Endothelial cell of umbilical vein (primary cell): ENCODE results near the gene PTGER4.

Experiments used
- EZH2 ChIP-seq: IDR thresholded peaks from 2 replicates; pipeline ENCODE4 v1.6.1; 2012; ENCODE audit warnings: borderline replicate concordance, low read depth, mild to moderate bottlenecking, moderate library complexity, low read length, inconsistent platforms; ENCODE audit not compliant: severe bottlenecking
- GATA2 ChIP-seq: IDR thresholded peaks from 2 replicates; pipeline ENCODE4 v1.7.0; 2011; ENCODE audit warnings: low read depth, mild to moderate bottlenecking, moderate library complexity, mixed read lengths, low read length; ENCODE audit not compliant: insufficient read length, insufficient read depth
- JUN ChIP-seq: IDR thresholded peaks from 2 replicates; pipeline ENCODE4 v1.6.1; 2011; ENCODE audit warnings: borderline replicate concordance, low read depth; ENCODE audit not compliant: insufficient read length, insufficient read depth
- POLR2A ChIP-seq: IDR thresholded peaks from 2 replicates; pipeline ENCODE4 v1.6.1; 2012; ENCODE audit warnings: low read depth, mild to moderate bottlenecking, control low read depth, low read length
- POLR2AphosphoS5 ChIP-seq: IDR thresholded peaks from 2 replicates; pipeline ENCODE4 v1.6.1; 2012; ENCODE audit warnings: low read depth, mild to moderate bottlenecking, control low read depth, low read length, moderate library complexity; ENCODE audit not compliant: insufficient read depth
- TF ChIP-seq, protein P1 (sequence below), 2 donors: IDR thresholded peaks; 1 replicate in 1 of 2; 2 replicates in 1 of 2; pipeline ENCODE4 v1.5.1; 2011; ENCODE audit warnings: low read length in 2 of 2, mild to moderate bottlenecking in 2 of 2, moderate library complexity in 2 of 2, control low read depth in 1 of 2, inconsistent platforms in 1 of 2, low read depth in 1 of 2; ENCODE audit not compliant: insufficient read depth in 1 of 2; ENCODE audit errors: extremely low read depth in 1 of 2
- TF ChIP-seq, protein P2 (sequence below): IDR thresholded peaks from 2 replicates; pipeline ENCODE4 v1.6.1; 2011; ENCODE audit not compliant: insufficient read depth, insufficient read length

DNA sequence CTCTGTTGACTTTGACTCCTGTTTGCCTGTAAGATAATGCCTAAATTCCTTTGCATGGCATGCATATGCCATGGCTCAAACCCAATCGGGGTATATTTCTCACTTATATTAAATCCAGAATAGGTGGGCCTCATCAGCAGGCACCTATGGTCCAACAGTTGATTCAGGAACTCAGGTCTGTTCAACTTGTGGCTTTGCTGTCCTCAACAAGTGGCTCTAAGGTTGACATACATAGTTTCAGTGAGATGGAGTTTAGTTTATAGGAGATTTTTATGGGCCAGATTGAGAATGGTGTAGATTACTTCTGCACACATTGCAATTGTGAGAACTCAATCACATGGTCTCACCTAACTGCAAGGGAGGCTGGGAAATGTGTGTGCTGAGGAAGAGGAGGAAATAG lies 31.6 kb upstream of the PTGER4 start:
- TF ChIP-seq, protein P1, sequence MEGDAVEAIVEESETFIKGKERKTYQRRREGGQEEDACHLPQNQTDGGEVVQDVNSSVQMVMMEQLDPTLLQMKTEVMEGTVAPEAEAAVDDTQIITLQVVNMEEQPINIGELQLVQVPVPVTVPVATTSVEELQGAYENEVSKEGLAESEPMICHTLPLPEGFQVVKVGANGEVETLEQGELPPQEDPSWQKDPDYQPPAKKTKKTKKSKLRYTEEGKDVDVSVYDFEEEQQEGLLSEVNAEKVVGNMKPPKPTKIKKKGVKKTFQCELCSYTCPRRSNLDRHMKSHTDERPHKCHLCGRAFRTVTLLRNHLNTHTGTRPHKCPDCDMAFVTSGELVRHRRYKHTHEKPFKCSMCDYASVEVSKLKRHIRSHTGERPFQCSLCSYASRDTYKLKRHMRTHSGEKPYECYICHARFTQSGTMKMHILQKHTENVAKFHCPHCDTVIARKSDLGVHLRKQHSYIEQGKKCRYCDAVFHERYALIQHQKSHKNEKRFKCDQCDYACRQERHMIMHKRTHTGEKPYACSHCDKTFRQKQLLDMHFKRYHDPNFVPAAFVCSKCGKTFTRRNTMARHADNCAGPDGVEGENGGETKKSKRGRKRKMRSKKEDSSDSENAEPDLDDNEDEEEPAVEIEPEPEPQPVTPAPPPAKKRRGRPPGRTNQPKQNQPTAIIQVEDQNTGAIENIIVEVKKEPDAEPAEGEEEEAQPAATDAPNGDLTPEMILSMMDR (IDR thresholded peaks at IDR 0.05; ENCODE audit: extremely low read depth in 1 of 2, insufficient read depth in 1 of 2, low read depth in 1 of 2, low read length in 2 of 2): no peak
- no peak for TF ChIP-seq EZH2
- TF ChIP-seq POLR2AphosphoS5: no peak
- TF ChIP-seq POLR2A: no peak
- no peak for TF ChIP-seq JUN
- TF ChIP-seq, protein P2, sequence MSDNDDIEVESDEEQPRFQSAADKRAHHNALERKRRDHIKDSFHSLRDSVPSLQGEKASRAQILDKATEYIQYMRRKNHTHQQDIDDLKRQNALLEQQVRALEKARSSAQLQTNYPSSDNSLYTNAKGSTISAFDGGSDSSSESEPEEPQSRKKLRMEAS: no peak
- no peak for TF ChIP-seq GATA2
